ENCODE measurements around the gene LGALS7. TPM values are rescaled to one million over a fixed set of nuclear protein-coding genes. Genes with fewer than 3 reads are reported as not detected.
"Not testable (repeated sequence)": the region's sequence is repeated elsewhere in the genome, so short reads cannot be mapped to it uniquely, and the experiment has no call there.

Gene LGALS7
- total and polyA plus RNA-seq, 7 donors: not detected

GRCh38 chr19:38766276-38767047 lies 6.9 kb downstream of the LGALS7 start:
- no peak for DNase-seq
- H3K27ac ChIP-seq: no peak overlapping the region
- no peak overlapping the region for H3K4me3 ChIP-seq
- WGBS, 2 donors: 91 to 92% methylated on average over 10 of the region's 10 CpGs
- H3K4me1 ChIP-seq: peaks cover 0 to 8% (median 2%) of the 10 kb centered on the region in 4 donors
- TF ChIP-seq POLR2AphosphoS5 (IDR thresholded peaks at IDR 0.05) (no peak), CTCF (IDR thresholded peaks at IDR 0.05) (no peak), POLR2A (IDR thresholded peaks at IDR 0.05) (no peak)
- H3K9me3 ChIP-seq: no peaks in the 10 kb centered on the region
- intact Hi-C loops (cut with DNase I): no loop called here
- H3K27me3 ChIP-seq: no peaks in the 10 kb centered on the region
- H3K36me3 ChIP-seq: no peaks in the 10 kb centered on the region

DNA sequence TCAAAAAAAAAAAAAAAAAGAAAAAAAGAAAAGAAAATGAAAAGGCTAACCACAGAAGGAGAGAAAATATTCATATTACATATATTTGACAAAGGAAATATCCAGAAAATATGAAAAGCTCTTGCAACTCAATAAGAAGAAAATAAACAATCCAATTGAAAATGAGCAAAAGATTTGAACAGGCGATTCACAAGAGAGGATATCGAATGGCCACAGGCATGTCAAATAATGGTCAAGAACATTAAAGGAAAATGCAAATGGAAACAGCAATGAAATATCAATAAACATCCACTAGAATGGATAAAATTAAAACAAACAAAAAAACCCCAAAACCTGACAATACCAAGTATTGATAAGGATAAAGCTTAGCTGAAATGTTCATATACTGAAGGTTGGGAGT lies 8.1 kb downstream of the LGALS7 start:
- WGBS, 2 donors: 98 to 99% methylated on average over 2 of the region's 2 CpGs
- Histone ChIP-seq H3K4me1 (peaks cover 0 to 8% (median 2%) of the 10 kb centered on the region in 4 donors), H3K27me3 (no peaks in the 10 kb centered on the region)

DNA sequence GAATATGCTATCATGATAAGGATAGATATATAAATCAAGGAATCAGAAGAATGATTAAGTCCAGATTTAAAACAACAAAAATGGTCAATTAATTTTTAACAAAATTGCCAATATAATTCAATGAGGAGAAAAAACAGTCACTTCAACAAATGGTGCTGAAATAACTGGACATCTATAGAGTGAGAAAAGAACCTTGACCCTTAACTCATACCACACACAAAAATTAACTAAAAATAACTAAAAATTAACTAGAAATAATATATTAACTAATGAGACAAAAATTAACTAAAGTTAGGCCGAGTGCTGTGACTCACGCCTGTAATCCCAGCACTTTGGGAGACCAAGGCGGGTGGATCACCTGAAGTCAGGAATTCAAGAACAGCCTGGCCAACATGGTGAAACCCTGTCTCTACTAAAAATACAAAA lies 9.5 kb downstream of the LGALS7 start:
- intact Hi-C loops (cut with DNase I): no loop called here

More for the DNA sequence above, 8.1 kb downstream of the LGALS7 start:
- Histone ChIP-seq H3K4me3 (no peak overlapping the region), H3K9me3 (no peaks in the 10 kb centered on the region), H3K36me3 (no peaks in the 10 kb centered on the region), H3K27ac (no peak overlapping the region)
- no peak for TF ChIP-seq EP300 (IDR thresholded peaks at IDR 0.05)
- no peak for TF ChIP-seq POLR2AphosphoS5 (IDR thresholded peaks at IDR 0.05)
- intact Hi-C loops (cut with DNase I): no loop called here
- DNase-seq: no peak

DNA sequence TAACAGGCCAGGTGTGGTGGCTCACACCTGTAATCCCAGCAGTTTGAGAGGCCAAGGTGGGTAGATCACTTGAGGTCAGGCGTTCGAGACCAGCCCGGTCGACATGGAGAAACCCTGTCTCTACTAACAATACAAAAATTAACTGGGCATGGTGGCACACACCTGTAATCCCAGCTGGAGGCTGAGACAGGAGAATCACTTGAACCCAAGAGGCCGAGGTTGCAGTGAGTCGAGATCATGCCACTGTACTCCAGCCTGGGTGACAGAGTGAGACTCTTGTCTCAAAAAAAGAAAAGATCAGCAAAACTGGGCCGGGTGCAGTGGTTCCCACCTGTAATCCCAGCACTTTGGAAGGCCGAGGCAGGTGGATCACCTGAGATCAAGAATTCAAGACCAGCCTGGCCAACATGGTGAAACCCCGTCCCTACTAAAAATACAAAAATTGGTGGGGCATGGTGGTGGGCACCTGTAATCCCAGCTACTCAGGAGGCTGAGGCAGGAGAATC lies 11.4 kb downstream of the LGALS7 start:
- H3K4me1 ChIP-seq; H3K27me3 ChIP-seq; intact Hi-C loops (cut with DNase I); H3K36me3 ChIP-seq; H3K4me3 ChIP-seq; H3K27ac ChIP-seq; H3K9me3 ChIP-seq; DNase-seq: not testable (repeated sequence)
- WGBS, 2 donors: 90 to 96% methylated on average over 9 of the region's 9 CpGs

More for the DNA sequence above, 9.5 kb downstream of the LGALS7 start:
- no peak for DNase-seq
- Histone ChIP-seq H3K27ac (no peak overlapping the region), H3K27me3 (no peaks in the 10 kb centered on the region), H3K36me3 (no peaks in the 10 kb centered on the region), H3K4me1 (no peaks in the 10 kb centered on the region), H3K4me3 (no peak overlapping the region), H3K9me3 (no peaks in the 10 kb centered on the region)
- WGBS, 2 donors: 87 to 93% methylated on average over 3 of the region's 3 CpGs
- TF ChIP-seq POLR2A (IDR thresholded peaks at IDR 0.05): no peak
- TF ChIP-seq CTCF (IDR thresholded peaks at IDR 0.05): no peak
- no peak for TF ChIP-seq EP300 (IDR thresholded peaks at IDR 0.05)
- TF ChIP-seq POLR2AphosphoS5 (IDR thresholded peaks at IDR 0.05): no peak

DNA sequence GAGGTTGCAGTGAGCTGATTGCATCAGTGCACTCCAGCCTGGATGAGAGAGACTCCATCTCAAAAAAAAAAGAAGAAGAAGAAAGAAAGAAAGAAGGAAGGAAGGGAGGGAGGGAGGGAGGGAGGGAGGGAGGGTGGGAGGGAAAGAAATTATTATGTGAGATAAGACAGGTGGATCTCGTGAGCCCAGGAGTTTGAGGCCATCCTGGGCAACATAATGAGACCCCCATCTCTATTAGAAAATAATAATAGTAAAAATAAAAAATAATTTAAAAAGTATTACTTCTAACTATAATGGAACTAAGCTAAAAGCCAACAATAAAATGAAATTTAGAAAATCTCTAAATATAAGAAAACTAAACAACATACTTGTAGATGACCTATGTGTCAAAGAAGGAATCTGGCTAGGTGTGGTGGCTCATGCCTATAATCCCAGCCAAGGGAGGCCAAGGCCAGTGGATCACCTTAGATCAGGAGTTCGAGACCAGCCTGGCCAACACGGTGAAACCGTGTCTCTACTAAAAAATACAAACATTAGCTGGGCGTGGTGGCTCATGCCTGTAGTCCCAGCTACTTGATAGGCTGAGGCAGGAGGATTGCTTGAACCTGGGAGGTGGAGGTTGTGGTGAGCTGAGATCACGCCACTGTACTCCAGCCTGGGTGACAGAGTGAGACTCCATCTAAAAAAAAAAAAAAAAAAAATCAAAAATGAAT lies 12.4 kb downstream of the LGALS7 start:
- 53 to 80% methylated on average over 6 of the region's 6 CpGs for WGBS, 2 donors

GRCh38 chr19:38759590-38760003 lies 13.7 kb downstream of the LGALS7 start:
- TF ChIP-seq EP300 (IDR thresholded peaks at IDR 0.05) (no peak), POLR2A (IDR thresholded peaks at IDR 0.05) (no peak), CTCF (IDR thresholded peaks at IDR 0.05) (no peak), POLR2AphosphoS5 (IDR thresholded peaks at IDR 0.05) (no peak)
- WGBS, 2 donors: 25 to 71% methylated on average over 10 of the region's 10 CpGs
- H3K27ac ChIP-seq: no peak overlapping the region
- no peaks in the 10 kb centered on the region for H3K27me3 ChIP-seq
- peak; percentile 55 for DNase-seq
- no peaks in the 10 kb centered on the region for H3K36me3 ChIP-seq
- no peaks in the 10 kb centered on the region for H3K4me1 ChIP-seq
- no peak overlapping the region for H3K4me3 ChIP-seq
- H3K9me3 ChIP-seq: no peaks in the 10 kb centered on the region
- intact Hi-C loops (cut with DNase I): no loop called here

More for the DNA sequence above, 12.4 kb downstream of the LGALS7 start:
- H3K4me1 ChIP-seq; H3K4me3 ChIP-seq; intact Hi-C loops (cut with DNase I); H3K27me3 ChIP-seq; H3K9me3 ChIP-seq; H3K36me3 ChIP-seq; DNase-seq; H3K27ac ChIP-seq: not testable (repeated sequence)

- H3K4me1 ChIP-seq; H3K9me3 ChIP-seq; H3K27ac ChIP-seq; H3K4me3 ChIP-seq; intact Hi-C loops (cut with DNase I); H3K36me3 ChIP-seq; H3K27me3 ChIP-seq; DNase-seq: not testable (repeated sequence)
- 43 to 74% methylated on average over 2 of the region's 2 CpGs for WGBS, 2 donors
These were observed 19.1 kb downstream of the LGALS7 start for GRCh38 chr19:38754196-38754595.

- H3K4me1 ChIP-seq; H3K27ac ChIP-seq; H3K36me3 ChIP-seq; H3K9me3 ChIP-seq; intact Hi-C loops (cut with DNase I); DNase-seq; H3K4me3 ChIP-seq; H3K27me3 ChIP-seq: not testable (repeated sequence)
- 69 to 79% methylated on average over 3 of the region's 3 CpGs for WGBS, 2 donors
These were observed 19.5 kb downstream of the LGALS7 start for GRCh38 chr19:38753783-38754182.
